Measurements from ENCODE around the gene SPATA2L. TPM values are rescaled to one million over a fixed set of nuclear protein-coding genes. Genes with fewer than 3 reads are reported as not detected.
A peak's percentile ranks its signal among the peaks of the same experiment; 100 is the strongest.

Gene SPATA2L
- total and polyA plus RNA-seq, 2 of the 8 experiments (the other 6 are each of a cell fraction or from before 2014, with no cell fraction given), result 9.3 to 12.5 TPM

- H2BK5ac ChIP-seq (ENCODE audit: low read depth, low read length), result no peak overlapping the region
- H3K36me3 ChIP-seq (ENCODE audit: control insufficient read depth in 2 of 4, insufficient read depth in 4 of 4, low read length in 3 of 4), result no peaks in the 10 kb centered on the region
- H2BK20ac ChIP-seq (ENCODE audit: low read length), result no peak overlapping the region
- H4K8ac ChIP-seq (ENCODE audit: extremely low read depth, insufficient read depth, low read length), result no peak overlapping the region
- peak overlapping the region; percentile 92; the same call in 1 of the 2 replicates for H2BK15ac ChIP-seq (ENCODE audit: low read length)
- H4K5ac ChIP-seq (ENCODE audit: insufficient read length, low read depth, low read length), result no peak overlapping the region
- no peaks in the 10 kb centered on the region for H3K79me2 ChIP-seq (ENCODE audit: control insufficient read depth in 1 of 2, insufficient read depth in 2 of 2, low read length in 2 of 2)
- H4K91ac ChIP-seq (replicated peaks; ENCODE audit: insufficient read length, low read length), result no peak overlapping the region
- no peak overlapping the region for H2BK120ac ChIP-seq (replicated peaks; ENCODE audit: low read depth, low read length)
- no peak overlapping the region for H3K23ac ChIP-seq (ENCODE audit: insufficient read length)
- H2BK12ac ChIP-seq (ENCODE audit: low read depth, low read length), result 0 out of 2 replicates have a peak overlapping the region, but pooled peaks have one; percentile 50
- DNase-seq (ENCODE audit: low read depth in 1 of 2, low spot score in 2 of 2) (no peak), FAIRE-seq (no peak)
- 92% methylated on average over 9 of the region's 9 CpGs; no CpG with 5 or more reads in 1 of the 2 experiments for whole genome bisulfite sequencing, 2 experiments (ENCODE audit: extremely low coverage in 1 of 2, insufficient coverage in 1 of 2, insufficient read length in 1 of 2, insufficient replicate concordance in 2 of 2, low coverage in 1 of 2, low lambda C conversion rate in 2 of 2, missing lambda C conversion rate in 1 of 2)
- no peak overlapping the region for H3K4me2 ChIP-seq (ENCODE audit: insufficient read depth in 1 of 2, low read depth in 2 of 2, low read length in 2 of 2)
- no peak overlapping the region for H3K56ac ChIP-seq (replicated peaks; ENCODE audit: insufficient read length, low read depth, low read length)
- H4K20me1 ChIP-seq (replicated peaks in 1 of 2; ENCODE audit: control insufficient read depth in 1 of 2, insufficient read depth in 2 of 2, low read length in 2 of 2), result peaks cover 0 to 5% of the 10 kb centered on the region in 2 experiments
- no peaks in the 10 kb centered on the region for H3K9me3 ChIP-seq (ENCODE audit: insufficient read depth in 2 of 2, low read depth in 1 of 2, low read length in 1 of 2)
- H2AK5ac ChIP-seq (ENCODE audit: low read depth, low read length), result 0 out of 2 replicates have a peak overlapping the region, but pooled peaks have one; percentile 4
- no peak overlapping the region for H3K27ac ChIP-seq (ENCODE audit: low read depth, low read length)
- peaks cover 0 to 18% (median 12%) of the 10 kb centered on the region in 4 experiments; a peak in 6 of 7 replicates for H3K4me1 ChIP-seq (replicated peaks in 1 of 4; ENCODE audit: control insufficient read depth in 3 of 4, insufficient read depth in 4 of 4, low read length in 3 of 4)
- H3K79me1 ChIP-seq (ENCODE audit: low read depth, low read length), result no peaks in the 10 kb centered on the region
- CTCF ChIA-PET (ENCODE audit: partially characterized antibody), result interaction anchor here (0.6 to 7.2 kb wide), 10 partner anchors 7 to 203 kb away, joined by 3 to 69 read pairs (median 4); partner anchors contain the start of gene SPATA2L
- POLR2A ChIA-PET (ENCODE audit: partially characterized antibody), result interaction anchor here (0.6 to 16.7 kb wide), 5 partner anchors 7 to 166 kb away, joined by 3 to 193 read pairs (median 36); partner anchors contain the start of genes TCF25 and VPS9D1
- no peak overlapping the region for H3K14ac ChIP-seq (ENCODE audit: insufficient read length)
- no peak for TF ChIP-seq TBP (IDR thresholded peaks at IDR 0.05; ENCODE audit: low read depth, low read length)
- no peak for TF ChIP-seq SAP30 (IDR thresholded peaks at IDR 0.05; ENCODE audit: insufficient read depth, insufficient replicate concordance, low read length)
- TF ChIP-seq NANOG (IDR thresholded peaks at IDR 0.05; ENCODE audit: insufficient read depth, low read depth, low read length, poor library complexity, severe bottlenecking), result no peak
- TF ChIP-seq SRF (IDR thresholded peaks at IDR 0.05; ENCODE audit: low read depth, low read length), result no peak
- no peak for TF ChIP-seq POLR2AphosphoS5 (IDR thresholded peaks at IDR 0.05; ENCODE audit: low read depth, low read length)
- no peak for TF ChIP-seq EP300 (IDR thresholded peaks at IDR 0.05; ENCODE audit: borderline replicate concordance in 1 of 2, low read depth in 2 of 2, low read length in 2 of 2)
- H3K23me2 ChIP-seq (ENCODE audit: low read depth, low read length), result peaks cover 3% of the 10 kb centered on the region; the same call in 1 of the 2 replicates
- no peak overlapping the region for H3K9ac ChIP-seq (replicated peaks in 1 of 4; ENCODE audit: extremely low read depth in 1 of 4, low read depth in 3 of 4, low read length in 3 of 4)
- H2AFZ ChIP-seq (ENCODE audit: low read length), result no peak overlapping the region
- H3K4me3 ChIP-seq (ENCODE audit: extremely low read depth in 1 of 4, insufficient read depth in 2 of 4, low read depth in 3 of 4, low read length in 4 of 4), result no peak overlapping the region
- no peak overlapping the region for H3K18ac ChIP-seq (ENCODE audit: extremely low read depth, low read length)
- H3K27me3 ChIP-seq (replicated peaks in 1 of 4; ENCODE audit: control insufficient read depth in 3 of 4, extremely low read depth in 1 of 4, insufficient read depth in 3 of 4, low read length in 3 of 4), result peaks cover 0 to 9% (median 2%) of the 10 kb centered on the region in 4 experiments; a peak in 3 of 7 replicates
- no peak overlapping the region for H3K4ac ChIP-seq (replicated peaks; ENCODE audit: insufficient read length, low read depth, low read length)
These were observed 6.2 kb upstream of the SPATA2L start for GRCh38 chr16:89707695-89708094.

Measured in H1 (cell line).